ENCODE measurements around the gene CMIP.

Gene CMIP

GRCh38 chr16:81463296-81463890 is 18.8 kb downstream of the CMIP start:
- DNase-seq, result no peak

- DNase-seq, result no peak
Observed at GRCh38 chr16:81464279-81464678, 19.7 kb downstream of the CMIP start.

DNA sequence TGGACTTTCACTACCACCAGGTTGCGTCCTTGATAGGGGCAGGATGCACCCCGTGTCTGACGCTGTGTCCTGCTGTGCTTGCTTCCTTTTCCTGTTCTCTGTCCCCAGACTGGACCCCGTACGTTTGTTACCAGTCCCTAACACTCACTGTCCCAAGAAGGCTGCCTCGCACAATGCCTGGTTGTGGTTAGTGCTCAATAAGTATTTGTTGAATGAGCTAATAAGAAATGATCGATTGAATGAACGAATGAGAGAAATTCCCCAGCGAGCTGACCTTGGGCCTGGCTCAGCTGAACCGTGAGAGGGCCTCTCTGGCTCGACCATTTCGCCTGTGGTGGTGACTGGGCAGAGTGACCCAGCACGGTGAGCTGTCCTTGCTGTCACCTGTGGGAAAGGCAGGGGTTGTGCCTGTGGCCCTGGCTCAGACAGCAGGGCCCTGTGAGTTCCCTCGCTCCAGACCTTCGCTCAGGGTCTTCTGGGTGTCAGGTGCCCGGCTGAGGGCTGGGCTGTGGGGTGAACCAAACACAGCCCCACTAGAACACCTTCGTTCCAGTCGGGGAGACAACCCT is 20.9 kb downstream of the CMIP start:
- no peak for DNase-seq

DNA sequence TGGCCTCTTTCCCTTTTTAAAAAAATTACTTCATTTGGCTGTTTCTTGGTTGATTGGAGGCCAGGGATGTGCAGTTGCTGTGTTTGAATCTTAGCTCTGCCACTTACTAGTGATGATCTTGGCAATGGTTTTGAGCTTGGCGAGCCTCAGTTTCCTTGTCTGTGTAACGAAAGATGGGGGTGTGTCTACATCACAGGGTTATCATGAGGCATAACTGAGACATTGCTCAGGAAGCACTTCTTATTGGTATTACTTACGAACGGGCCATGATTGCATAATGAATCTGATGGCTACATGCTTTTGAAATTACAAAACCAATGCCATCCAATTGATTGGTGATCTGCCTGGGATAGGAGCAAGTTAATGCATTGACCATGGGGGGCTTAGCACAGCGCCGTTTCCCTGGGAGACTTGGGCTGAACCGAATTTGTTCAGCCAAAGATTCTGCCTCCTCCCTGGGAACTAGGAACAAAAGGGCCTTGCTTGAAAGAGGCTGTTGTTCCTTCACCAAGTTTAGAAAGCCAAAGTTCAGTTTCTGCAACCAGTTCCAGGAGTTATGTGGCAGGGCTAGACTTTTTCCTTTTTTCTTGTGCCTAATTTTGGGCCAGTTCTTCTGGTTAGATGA is 21.9 kb downstream of the CMIP start:
- no peak for DNase-seq

- DNase-seq, result no peak
Observed at GRCh38 chr16:81467072-81467471, 22.5 kb downstream of the CMIP start.

DNA sequence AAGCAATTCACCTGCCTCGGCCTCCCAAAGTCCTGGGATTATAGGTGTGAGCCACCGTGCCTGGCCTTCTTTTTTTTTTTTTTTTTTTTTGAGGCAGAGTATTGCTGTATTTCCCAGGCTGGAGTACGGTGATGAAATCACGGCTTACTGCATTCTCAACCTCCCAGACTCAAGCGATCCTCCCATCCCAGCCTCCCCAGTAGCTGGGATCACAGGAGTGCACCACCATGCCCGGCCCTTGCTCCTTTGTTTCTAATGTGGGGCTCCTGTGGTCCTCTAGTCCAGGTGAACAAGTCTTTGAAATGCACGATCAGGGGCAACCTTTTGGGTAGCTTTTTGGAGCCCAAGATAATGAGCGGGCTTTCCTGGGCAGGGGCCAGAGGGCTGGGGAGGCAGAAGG is 23.2 kb downstream of the CMIP start:
- DNase-seq, result no peak

- DNase-seq, result no peak
Observed at GRCh38 chr16:81468269-81468902, 23.8 kb downstream of the CMIP start.

- peak; percentile 14 for DNase-seq
Observed at GRCh38 chr16:81469183-81469677, 24.6 kb downstream of the CMIP start.

- peak; percentile 65 for DNase-seq
Observed at GRCh38 chr16:81469710-81470535, 25.3 kb downstream of the CMIP start.

- no peak for DNase-seq
Observed at GRCh38 chr16:81470796-81471636, 26.4 kb downstream of the CMIP start.

GRCh38 chr16:81471882-81472281 is 27.3 kb downstream of the CMIP start:
- DNase-seq, result no peak

- no peak for DNase-seq
Observed at GRCh38 chr16:81472391-81472790, 27.8 kb downstream of the CMIP start.

GRCh38 chr16:81473066-81473488 is 28.5 kb downstream of the CMIP start:
- DNase-seq, result no peak

GRCh38 chr16:81473558-81473957 is 28.9 kb downstream of the CMIP start:
- DNase-seq, result no peak

GRCh38 chr16:81473969-81474959 is 29.7 kb downstream of the CMIP start:
- no peak for DNase-seq

- DNase-seq, result no peak
Observed at GRCh38 chr16:81477697-81478693, 33.4 kb downstream of the CMIP start.

GRCh38 chr16:81478876-81479511 is 34.4 kb downstream of the CMIP start:
- DNase-seq, result no peak

GRCh38 chr16:81480606-81481206 is 36.1 kb downstream of the CMIP start:
- no peak for DNase-seq
